NCI-H69 (cell line): ENCODE measurements around the gene SLC17A7.

Experiments
- DNase-seq: peaks from one replicate; lab custom pipeline; 2025; lab: John Stamatoyannopoulos, UW

Gene SLC17A7

DNA sequence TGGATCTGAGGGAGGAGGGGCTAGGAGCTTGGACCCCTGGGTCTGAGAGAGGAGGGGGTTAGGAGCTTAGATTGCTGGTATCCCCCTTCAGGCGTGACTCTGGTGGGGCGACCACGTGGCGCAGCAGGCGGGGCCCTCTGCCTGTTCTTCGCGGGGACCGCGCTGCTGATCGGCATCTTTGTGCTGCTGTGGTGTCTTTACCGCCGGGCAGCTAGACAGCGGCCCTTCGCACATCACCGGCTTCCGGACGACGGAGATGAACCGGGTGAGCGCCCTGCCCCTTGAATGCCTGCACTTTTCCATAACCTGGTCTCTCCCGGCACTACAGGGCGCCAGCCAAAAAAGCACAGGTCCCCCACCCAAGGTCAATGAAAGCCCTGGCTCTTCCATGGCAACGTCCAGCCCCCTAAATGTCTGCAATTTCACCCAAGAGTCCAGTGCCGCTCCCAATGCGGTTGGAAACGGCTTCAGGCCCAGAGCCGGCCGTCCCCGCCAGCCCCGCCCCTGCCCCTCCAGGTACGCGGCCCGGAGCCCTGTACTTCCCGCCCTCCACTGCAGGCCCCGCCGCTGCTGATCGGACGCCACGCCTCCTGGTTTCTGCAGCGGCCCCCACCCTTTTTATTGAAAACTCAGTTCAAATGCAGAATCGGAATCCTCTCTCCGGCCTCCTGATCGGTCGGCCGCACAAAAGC lies 13.3 kb downstream of the SLC17A7 start:
- DNase-seq: peak; percentile 76

- no peak for DNase-seq
These were observed 14.0 kb downstream of the SLC17A7 start for GRCh38 chr19:49427339-49427738.

- peak; percentile 88 for DNase-seq
These were observed 15.3 kb downstream of the SLC17A7 start for GRCh38 chr19:49425922-49426592.

DNA sequence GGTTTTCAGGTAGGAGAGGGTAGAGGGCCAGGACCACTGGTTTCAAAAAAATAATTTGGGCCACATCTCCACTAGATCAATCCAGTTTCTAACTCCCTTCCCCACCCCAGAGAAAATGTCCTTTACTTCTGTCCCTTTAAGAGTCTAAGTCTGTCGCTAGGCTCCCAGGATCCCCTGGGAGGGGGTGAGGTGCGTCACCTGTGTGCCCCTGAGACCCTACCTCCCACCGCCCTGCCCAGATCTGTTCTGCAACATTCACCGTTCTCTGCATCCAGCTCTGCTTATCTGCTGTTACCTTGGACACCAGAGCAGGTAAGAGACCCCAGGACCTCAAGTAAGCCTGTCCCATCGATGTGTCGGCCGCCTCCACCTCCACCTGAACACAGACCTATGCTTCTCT lies 16.1 kb downstream of the SLC17A7 start, which contains the start of gene GFY:
Gene GFY, plus strand, starts transcription at position 211 of the 400 bp plus-strand sequence. CDS start 1,043 bp downstream, outside the sequence.
- peak; percentile 20 for DNase-seq

- no peak for DNase-seq
These were observed 17.4 kb downstream of the SLC17A7 start for GRCh38 chr19:49423985-49424303.

DNA sequence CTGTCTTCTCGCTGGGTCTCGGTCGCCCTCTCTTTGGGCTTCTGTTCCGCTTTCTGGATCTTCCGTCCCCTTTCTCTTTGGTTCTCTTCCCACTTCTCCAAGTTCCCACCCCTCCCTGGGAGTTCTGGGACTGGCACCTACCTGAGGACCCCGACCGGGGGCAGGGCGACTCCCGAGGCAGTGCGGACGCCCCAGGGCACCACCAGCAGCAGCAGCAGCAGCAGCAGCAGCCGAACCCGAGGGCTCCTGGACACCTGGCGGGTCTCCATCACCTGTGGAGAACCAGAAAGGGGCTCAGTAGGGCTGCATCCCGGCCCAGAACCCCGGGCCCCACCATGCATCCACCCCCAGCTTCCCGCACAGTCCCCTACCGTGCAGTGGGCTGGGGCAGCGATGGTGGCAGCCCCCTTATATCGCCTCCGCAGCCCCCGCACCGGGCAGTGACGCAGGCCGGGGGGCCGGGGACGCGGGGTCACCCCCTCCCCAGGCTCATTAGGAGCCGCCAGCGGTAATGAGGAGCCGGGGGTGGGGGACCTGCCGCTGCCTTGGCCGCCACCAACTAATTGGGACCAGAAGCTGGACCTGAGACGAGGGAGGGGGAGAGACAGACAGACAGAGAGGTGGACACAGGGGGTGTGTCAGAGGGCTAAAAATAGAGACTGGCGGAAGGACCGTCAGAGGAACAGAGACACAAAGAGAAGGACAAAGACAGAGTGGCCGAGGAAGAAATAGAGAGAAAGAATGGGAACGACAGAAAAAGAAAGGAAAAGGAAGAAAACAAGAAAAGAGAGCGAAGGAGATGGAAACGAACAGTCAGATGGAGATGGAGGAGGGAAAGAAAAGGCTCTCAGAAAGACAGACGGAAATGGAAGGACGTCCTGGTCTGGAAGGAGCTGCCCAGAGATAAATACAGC lies 18.0 kb downstream of the SLC17A7 start, which contains the start of gene PTH2:
Gene PTH2, minus strand, starts transcription at position 371 of the 914 bp plus-strand sequence. Its CDS starts 102 bp downstream, at position 269.
- DNase-seq: peak; percentile 67

GRCh38 chr19:49422407-49423070 lies 18.8 kb downstream of the SLC17A7 start:
- peak; percentile 92 for DNase-seq

DNA sequence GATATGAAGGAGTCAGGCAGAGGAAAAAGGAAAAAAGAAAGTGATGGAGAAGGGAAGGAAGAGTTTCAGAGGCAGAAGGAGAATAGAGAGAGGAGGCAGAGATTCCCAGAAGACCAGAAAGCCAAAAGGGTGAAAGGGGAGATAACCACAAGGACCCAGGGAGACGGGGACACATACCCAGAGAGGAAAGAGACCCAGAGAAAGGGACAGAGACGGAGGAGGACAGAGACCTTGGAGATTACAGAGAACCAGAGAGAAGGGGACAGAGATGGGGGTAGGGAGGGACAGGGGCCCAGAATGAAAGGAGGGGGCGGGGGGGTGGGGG lies 19.5 kb downstream of the SLC17A7 start:
- DNase-seq: no peak

DNA sequence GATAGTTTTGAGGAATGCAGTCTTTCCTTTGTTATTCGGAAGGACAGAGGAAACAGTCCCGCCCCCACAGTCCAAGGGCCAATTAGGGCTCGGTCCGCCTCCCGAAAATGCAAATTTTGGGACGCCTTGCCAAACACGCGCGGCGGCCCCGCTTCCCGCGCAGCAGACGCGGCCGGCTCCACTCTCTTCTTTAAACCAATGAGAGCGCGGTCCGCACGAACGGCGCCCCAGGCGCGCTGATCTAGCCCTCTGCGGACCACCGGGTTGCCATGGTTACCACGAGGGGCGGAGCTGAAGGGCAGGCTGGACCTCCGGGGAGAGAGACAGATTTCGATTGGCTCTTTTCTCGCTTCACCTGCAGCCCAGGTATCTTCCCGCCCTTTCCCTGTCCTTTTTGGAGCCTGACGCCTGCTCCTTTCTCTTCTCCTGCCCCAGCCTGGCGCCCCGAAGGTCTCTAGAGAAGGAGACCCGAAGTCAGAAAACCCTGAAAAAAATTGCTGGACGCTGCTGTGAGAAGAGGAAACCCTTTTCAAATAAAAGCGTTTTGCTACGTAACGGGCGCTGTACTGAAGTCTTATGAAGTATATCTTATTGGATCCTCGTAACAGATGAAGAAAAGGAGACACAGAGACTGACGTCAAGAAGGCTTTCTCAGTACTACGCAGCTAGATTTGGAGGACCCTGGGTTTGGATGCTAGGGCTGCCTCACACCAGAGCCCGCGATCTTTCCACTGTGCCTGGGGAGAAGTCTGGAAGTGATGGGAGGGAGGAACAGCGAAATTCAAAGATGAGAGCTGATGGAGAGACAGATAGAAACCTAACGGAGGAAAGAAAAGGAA lies 20.1 kb downstream of the SLC17A7 start:
- peak; percentile 98 for DNase-seq

DNA sequence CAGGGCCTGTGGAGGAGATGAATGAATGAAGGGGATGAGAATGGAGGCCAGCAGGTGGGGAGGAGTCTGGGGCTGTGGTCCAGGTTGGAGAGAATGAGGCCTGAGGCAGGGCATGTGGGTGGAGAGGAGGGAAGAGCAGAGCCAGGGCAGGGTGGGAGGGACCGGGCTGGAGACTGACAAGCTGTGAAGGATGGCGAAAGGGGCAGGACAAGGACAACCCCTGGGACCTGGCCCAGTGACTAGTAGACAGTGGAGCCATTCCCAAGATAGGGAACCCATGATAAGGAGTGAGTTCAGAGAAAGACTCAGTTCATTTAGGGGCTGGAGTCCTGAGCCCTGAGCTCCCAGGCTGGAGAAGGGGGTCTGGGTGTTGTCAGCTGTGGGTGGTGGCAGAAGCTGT lies 21.1 kb downstream of the SLC17A7 start:
- no peak for DNase-seq

GRCh38 chr19:49419173-49419572 lies 22.2 kb downstream of the SLC17A7 start:
- no peak for DNase-seq

DNA sequence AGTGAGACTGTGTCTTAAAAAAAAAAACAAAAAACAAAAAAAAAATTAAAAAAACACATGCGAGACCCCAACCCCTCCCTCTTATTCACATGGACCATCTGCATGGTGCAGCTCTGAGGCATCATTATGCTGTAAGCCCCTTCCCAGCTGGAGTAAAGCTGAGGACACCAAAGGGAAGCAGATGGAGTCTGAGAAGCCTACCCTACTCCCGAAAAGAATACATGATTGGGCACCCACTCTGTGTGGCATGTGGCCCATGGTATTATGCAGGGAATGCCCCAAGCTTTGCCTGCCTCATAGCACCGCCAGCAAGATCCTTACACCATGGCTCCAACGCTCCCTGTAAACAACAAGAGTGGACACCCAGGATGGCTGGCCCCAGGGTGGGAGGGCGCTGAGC lies 22.8 kb downstream of the SLC17A7 start:
- no peak for DNase-seq

GRCh38 chr19:49417088-49417487 lies 24.2 kb downstream of the SLC17A7 start:
- DNase-seq: no peak

DNA sequence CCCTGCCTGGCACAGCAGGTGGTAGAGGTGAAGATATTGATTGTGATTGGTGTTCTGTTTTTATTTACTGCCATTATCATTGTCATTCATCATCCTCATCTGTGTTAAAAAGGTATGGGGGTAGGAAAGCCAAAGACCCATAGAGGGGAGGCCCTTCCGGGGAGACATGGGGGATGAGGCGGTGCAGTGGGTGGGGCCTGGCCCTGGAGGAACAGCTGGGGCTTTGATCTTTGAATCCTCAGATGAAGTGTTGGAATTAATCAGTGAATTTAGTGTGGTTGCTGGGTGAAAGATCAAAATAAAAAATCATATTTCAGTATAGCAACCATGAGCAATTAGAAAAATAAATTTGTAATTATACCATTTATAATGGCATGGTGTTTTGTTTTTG lies 25.5 kb downstream of the SLC17A7 start:
- DNase-seq: no peak

DNA sequence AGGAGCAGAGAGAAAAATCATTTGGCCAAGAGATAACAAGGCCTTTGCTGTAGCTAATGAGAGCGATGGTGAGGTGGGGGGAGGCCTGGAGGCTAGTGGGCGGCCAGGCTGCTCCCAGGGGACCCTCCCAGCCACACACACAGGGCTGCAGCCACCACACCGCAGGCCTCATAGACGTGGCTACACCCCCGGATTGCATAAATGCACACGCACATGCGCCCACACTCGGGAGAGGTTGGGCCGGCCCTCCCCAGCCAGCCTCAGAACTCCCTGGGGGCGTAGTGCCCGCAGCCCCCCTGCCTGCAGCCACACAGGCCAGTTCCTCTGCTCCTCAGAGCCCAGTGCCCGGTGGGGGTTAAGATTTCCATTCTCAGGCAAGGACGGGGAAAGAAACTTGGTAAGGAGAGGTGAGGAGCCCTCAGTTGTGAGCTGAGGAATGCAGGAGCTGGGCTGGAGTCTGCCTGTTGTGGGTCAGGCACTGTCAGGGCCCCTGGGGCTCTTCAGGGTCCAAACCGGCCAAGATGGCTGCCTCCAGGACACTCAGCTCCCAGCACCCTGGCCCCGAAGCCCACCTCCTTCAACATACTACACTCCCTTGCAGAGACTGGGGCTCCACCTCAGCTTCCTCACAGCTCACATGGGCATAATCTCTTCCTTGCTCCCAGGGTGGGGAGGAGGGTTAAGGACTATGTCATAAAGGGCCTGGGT lies 26.1 kb downstream of the SLC17A7 start:
- DNase-seq: no peak

GRCh38 chr19:49414256-49414655 lies 27.1 kb downstream of the SLC17A7 start:
- no peak for DNase-seq

DNA sequence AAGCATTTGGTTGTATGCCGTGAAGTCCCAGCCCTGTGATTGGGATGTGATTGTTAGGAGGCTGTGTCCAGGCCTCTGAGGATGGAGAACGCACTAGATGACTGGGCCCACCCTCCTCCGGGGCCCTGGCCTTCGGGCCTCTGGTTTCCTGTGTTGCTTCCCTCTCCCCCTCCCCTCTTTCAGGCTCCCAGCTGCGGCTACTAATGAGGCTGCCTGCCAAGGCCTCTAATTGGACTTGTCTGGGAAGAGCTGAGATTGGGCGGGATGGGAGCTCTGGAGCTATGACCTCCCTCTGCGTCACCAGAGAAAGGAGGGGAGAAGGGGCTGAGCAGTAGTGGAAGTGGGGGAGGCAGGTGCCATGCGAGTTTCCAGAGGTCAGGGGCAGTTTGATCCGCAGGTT lies 28.0 kb downstream of the SLC17A7 start:
- DNase-seq: peak; percentile 97

DNA sequence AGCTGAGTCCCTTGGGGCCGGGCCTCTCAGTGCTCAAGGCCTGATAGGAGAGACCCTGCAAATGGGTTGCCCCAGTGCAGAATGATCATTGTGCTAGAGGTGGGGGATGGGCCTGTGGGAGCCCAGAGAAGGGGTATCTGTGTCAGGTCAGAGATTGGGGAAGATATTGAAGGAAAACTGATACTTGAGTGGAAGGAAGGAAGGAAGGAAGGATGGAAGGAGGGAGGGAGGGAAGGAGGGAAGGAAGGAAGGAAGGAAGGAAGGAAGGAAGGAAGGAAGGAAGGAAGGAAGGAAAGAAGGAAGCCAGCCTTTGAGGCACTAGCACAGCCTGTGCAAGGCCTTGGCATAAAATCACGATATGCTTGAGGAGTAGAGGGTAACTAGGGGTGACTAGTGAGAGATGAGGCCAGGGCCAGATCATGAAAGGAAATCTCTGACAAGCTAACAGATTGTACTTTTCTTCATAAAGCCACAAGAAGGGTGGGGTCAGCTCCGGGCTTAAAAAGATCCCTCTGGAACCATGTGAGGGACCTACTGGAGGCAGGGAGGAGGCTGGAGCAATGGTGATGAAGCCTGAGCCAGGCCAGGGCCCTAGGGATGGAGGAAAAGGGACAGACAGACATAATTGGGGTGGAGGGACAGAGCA lies 29.5 kb downstream of the SLC17A7 start:
- DNase-seq: no peak

GRCh38 chr19:49409441-49410029 lies 31.8 kb downstream of the SLC17A7 start:
- peak; percentile 60 for DNase-seq
